Fibroblast of skin of left quadriceps (primary cell): ENCODE data around the gene NELL1.

Experiments
- DNase-seq, 2 experiments: peaks; one replicate each; pipeline ENCODE4 v3.0.0-alpha.2; 2013; ENCODE audit warnings: low read depth in 2 of 2

Gene NELL1

DNA sequence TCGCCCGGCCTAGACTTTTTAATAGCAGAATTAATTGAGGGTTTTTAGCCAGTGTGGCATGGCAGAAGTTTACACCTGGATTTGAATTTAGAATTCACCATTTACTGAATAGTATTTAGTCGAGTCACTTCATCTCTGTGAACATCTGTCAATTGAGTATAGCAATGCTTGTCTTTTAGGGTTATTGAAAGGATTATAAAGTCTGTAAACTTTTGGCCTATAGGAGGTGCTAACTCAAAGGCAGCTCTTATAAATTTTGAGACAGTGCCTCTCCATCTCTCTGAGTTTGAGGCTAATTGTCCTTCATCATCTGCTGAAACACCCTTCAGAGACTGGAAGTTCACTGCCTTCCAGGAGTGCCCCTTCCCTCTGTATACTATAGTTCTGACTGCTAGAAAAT lies 205.0 kb downstream of the NELL1 start:
- DNase-seq: no peak

DNA sequence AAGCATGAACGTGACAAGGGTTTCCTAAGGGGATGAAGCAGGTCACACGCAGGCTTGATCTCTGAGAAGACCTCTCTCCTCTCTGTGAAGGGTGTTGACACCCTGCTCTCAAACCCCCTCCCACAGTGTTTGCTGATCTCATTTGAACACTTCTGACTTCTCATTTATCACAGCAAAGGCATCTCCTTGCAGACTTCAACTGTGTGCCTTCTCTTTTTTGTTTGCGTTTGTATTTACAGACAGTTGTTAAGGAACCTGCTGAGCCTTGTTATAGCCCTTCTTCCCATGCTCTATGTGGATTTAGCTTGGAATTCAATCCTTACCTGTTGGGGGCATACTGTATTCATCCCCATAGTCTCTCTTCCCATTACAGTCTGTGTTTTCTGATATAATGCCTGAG lies 206.5 kb downstream of the NELL1 start:
- no peak for DNase-seq

DNA sequence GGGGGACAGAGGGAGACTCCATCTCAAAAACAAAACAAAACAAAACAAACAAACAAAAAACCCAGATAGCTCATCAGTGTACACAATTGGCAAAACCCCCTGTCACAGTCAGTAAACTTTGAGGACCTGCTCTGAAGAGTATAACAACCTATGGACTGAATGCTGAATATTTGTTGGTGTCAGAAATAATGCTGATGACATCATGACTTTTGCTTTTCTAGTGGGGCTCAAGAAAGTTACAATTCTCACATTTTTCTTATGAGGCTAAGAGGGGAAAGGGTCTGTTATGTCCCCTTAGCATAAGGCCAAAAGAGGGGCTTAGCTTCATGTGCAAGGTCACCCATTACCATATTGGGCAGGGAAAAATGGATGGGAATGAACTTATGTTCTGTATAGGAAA lies 207.4 kb downstream of the NELL1 start:
- DNase-seq: no peak

DNA sequence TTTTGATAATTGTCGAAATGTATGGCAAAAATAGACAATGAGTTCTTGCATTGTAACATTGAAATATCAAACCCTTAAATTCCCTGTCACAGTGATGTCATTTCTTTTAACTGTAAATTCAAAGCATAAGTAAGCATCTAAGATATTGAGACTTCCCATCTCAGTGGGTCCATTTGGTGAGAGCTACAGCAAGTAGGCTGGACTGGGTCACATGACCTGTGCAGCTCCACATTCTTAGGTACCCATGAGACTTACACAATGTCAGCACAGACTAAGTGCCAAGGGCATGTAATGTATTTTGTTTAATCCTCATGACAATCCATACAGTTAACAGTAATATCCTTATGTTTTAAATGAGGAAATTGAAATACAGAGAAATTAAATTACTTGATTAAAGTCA lies 210.7 kb downstream of the NELL1 start:
- DNase-seq: no peak

DNA sequence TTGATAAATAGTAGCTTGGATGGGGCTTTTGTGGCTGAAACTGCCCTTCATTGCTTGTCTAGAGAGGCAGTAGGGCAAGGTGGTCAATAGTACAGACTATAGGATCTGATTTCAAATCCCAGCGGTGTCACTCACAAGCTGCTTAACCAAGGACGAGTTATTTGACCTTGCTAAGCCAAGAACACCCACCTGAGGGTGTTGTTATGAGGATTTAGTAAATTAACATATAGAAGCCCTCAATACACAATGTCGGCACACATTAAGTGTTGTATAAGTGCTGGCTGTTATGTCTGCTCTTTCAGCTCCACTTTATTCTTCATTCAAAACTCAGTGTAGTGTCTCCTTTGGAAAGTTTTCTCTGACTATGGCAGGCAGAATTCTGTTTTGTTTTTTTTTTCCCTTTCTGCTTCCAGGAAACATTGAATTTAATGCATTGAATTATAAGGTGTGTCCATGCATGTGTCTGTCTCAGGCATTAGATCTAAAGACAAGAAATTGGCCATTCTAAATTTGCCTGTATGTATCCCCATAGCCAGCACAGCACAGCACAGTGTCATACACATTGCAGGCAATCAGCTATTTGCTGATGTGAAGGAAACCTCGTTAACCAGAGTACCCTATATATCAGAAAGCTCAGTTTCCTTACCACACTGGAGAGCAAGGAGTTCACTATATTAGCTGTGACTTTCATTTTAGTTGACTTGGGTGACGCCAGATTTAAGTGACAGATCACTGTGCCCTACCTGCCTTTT lies 212.1 kb downstream of the NELL1 start:
- DNase-seq: no peak

DNA sequence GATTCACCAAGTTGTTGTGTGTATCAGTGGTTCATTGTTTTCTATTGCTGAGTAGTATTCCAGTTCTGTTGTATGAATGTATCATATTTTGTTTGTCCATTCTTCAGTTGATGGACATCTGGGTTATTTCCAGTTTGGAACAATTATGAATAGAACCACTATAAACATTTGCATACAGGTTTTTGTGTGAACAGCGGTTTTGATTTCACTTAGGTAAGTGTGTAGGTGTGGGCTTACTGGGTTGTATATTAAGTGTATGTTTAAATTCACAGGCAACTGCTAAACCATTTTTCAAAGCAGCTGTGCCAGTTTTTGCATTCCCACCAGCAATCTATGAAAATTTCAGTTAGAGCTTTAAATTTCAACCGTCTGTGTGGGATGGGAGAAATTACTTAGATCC lies 217.8 kb downstream of the NELL1 start:
- DNase-seq: no peak

DNA sequence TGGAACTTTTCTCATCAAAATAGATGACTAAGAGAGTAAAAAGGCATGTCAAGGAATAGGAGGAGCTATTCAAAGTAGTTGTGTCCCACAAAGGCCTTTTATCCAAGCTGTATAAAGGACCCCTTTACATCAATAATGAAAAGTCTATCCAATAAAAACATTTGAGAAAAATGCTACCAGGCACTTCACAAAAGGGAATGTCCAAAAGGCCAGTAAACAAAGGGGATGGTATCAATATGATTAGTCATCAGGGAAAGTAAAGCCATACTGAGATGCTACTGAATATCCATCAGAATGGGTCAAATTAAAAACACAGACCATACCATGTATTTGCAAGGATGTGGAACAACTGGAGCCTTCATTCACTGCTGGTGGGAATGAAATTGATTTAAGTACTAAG lies 224.9 kb downstream of the NELL1 start:
- no peak for DNase-seq

DNA sequence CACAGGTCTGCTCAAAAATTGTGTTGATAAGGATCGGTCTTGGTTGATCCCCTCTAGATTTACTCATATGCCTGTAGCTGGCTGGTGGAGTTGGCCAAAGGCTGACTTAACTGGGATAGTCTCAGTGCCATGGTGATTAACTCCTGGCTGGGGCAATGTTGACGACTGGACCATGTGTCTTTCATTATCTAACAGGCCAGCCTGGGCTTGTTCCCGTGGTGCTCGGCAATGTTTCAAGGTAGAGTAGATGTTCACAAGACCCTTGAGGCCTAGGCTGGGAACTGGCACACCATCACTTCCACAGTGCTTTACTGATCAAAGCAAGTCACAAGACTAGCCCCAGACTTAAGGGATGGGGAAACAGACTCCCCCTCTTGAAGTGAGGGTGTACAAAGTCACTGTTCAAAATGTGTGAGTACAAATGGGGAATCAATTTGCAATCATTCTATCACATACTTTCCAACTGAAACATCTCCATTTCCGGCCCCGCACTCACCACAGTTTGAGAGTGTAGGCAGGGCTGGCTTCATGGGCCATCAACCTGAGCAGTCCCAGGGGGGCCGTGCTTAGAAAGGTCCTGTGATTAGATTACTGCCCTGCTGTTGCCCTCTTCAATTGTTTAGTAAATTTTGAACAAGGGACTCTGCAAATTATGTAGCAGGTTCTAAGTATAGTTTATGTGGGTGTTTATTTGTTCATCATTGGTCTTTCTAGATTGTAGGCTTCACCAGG lies 240.8 kb downstream of the NELL1 start:
- no peak for DNase-seq

DNA sequence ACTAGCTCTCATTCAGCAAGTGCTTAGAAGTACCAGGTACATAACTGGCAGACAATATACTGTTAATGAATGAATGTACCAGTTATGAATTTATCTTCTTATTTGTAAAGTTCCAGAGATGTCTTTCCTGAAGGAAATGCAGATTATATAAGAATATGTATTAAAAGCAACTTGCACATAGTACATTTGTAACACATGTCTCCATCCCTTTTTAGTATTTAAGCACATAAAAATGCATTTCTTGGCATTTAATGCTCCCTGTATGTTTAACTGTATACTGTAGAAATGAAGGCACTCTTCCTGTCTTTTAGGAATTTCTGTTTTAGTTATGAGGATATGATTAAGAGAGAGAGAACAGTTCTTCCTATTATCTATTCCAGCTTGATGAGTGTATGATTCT lies 241.3 kb downstream of the NELL1 start:
- no peak for DNase-seq

DNA sequence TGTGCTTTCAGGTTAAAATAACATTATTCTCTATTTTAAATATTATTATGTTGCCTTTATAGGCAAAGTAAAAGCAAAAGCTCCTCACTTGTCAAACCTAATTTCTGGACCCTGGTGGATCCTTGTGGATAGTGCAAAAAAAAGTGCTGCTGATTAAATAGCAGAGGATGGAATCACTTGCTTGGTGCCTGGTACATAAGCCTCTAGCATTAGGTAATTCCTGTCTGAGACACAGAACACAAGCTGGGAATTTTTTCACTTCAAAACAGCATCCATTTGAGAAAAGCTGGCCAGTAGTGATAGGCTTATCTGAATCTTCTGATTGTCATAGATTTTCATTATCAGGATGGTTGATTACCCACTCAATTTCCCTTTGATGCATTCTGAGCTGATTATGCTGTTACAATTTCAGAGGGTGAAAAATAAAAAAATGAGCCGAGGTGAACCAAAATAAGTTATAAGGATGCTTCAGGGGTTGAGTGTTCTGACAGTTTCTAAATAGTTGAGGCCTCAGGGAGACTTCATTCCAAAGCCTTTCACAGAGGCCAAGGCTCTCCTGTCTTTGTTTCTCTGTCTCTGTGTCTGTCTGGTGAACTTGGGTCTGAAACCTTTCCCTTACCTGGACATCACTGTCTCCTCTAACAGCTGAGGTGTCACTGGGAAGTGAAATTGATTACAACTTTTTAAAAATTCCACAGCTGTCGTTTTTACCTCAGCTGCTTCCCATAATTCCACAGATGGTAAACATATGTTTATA lies 242.9 kb downstream of the NELL1 start:
- no peak for DNase-seq

DNA sequence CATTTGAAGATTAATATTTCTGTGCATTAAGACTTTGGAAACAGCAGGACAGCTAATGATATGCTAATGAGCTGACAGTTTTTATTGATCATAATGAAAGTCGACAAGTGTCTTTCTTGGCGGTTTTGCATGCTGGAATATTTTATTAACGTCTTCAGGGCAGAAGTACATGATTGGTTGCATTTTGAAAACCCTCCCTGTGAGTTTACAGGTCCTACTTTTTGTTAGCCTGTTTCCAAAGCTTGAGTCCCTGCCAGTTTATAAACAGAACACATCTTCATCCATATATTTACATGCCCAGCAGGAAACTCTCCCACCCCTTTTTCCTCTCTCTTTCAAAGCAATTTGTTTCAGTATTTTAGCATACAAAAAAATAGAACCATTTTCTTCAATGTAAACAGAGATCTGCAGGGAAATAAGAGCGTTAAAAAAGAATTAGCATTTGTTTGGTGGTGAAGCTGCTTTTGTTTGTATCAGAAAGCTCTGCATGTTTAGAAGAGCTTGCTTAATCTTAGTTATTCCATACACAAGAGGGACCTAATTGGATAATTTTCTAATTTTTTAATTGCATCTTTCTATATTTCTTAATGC lies 243.6 kb downstream of the NELL1 start:
- DNase-seq: no peak

DNA sequence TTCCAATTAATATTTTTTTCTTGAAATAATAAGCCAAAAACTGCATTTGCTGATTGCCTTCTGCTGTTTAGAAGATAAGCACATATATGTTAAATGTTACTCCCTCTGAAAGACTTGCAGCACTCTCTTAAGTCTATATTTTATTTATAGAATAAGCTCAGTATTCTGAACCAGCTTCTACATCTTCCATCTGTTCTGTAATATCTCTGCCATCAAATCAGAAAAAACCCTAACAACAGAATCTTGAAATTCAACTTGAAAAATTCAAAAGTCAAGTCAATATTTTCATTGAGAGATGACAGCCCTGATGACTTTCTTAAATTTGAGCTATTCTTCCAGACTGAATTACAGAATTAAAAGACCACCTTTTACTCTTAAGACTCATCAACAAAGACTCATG lies 247.9 kb downstream of the NELL1 start:
- no peak for DNase-seq

DNA sequence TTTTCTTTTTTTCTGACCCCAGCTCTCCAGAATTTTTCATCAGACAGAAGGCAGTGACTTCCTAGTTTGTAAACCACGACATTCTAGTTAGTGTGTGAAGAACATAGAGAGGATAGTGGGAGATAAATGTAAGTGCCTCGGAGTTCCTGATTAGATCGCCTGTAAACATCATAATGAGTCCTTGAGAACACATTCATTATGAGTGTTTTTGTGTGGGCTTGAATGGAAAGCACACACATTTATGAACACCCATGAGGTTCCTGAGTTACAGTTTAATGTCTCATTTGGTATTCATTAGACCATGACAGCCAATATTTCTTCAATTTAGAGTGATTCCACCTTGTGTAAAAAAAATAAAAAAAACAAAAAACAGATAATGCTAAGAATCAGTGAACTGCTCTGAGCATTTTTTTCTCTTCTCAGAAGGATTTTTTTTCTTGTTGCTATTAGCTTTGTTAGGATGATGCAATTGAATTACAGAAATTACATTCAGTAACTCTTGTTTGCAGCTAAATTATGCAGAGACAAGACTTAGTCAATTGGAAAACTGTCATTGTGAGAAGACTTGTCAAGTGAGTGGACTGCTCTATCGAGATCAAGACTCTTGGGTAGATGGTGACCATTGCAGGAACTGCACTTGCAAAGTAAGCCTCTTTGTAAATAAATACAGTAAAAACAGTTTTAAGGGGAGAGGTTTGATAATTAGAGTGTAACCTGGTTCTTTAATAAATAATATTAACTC lies 257.6 kb downstream of the NELL1 start:
- no peak for DNase-seq

DNA sequence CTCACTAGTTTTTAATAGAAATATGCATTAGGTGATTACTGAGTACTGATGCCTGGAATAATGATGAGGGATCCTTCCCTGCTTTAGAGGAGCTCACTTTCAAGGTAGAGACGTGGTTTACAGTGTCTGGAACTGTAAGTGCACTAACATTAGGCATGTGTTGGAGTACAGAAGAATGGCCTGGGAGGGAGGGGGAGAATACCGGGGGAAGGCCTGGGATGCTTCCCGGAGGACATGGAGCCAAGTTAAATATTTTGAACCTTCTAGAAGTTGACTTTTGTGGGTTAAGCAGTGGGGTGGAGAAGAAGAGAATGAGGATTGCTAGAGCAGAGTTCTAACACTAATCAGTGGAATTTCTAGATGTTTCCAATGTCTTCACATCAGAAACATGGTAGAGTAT lies 261.6 kb downstream of the NELL1 start:
- no peak for DNase-seq

DNA sequence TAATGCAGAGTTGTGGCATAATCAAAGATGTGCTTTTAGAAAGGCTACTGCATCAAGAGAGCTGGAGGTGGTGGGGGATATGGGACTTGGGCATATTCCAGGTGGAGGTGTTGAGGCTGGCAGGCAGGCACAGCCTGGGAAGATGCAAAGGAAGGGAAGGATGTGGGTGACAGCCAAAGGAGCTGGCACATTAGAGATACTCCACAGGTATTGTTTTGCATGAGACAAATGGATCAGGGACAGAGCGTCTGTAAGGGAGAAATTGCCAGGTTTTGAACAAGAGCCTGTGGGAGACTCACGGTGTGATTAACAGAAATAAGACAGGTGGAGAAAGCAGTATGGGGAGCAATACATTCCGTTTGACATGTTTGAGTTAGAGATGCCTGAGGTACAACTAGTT lies 263.7 kb downstream of the NELL1 start:
- DNase-seq: no peak

DNA sequence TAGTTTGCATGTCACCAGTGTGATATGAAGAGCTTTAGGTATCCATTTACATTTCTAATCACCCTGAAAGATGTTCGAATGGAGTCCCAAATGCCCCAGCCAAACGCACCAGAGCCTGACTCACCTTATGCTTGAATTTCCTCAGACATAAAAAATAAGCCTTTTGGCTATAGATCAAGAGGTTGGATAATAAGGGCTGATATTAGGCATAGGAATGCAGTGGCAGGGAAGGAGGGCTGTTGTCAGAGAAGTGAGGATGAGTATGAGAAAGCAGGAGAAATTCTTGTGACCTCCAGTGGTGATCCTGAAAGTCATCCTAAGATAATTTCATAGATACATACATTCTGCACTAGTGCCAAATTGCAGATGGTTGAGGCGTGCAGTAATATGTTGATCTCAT lies 264.6 kb downstream of the NELL1 start:
- DNase-seq: no peak

DNA sequence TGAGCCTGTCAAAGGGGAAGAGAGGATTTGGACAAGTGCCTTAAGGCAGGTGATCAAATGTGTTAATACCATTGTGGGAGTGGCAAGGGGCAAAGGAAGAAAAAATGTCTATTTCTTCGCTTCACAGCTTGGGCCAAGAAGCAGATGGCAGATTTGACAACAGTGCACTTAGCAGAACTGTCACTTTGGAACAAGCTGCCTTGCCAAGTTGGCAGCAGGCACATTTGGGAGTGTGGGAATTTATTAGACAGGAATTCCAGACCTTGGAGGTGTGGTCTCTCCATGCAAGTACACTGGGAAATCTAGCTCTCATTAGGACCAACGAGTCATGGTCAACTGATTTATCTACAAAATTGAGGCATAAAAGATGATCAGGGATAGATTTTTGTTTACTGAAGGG lies 265.1 kb downstream of the NELL1 start:
- DNase-seq: no peak

DNA sequence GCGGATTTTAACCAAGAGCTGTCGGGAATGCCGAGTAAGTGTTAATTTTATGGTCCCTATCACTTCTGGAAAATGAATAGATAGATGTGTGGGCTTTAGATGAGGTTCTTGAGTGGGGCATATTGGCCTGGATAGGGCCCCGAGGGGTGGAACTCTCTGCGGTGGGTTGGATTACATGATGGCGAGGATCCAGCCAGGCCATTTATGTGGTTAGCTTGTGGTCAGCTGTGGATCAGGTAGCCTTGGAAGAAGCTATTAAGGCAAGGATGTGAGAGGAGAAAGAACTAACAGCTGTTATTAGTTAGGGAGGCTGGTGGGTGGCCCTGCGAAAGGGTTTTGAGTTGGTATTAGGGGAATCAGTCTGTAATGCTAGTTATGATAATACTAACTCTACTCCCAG lies 268.4 kb downstream of the NELL1 start:
- DNase-seq: no peak

DNA sequence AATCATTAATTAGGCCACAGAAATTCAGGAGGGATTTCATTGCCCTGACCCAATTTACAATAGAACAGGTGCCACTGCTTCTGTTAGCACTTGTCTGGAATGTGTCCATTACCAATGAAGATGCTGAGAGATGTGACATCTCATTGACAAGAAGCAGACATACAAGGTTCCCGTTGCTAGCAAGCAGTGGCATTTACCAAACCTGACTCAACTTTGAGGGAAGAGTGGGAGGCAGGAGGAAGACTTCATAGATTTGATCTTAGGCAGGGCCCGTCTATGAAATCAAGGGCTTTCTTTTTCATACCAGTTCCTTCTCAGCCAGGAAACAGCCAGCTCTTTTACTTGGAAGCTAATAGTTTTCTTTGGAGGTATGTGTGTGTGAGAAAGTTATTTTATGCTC lies 280.2 kb downstream of the NELL1 start:
- no peak for DNase-seq

DNA sequence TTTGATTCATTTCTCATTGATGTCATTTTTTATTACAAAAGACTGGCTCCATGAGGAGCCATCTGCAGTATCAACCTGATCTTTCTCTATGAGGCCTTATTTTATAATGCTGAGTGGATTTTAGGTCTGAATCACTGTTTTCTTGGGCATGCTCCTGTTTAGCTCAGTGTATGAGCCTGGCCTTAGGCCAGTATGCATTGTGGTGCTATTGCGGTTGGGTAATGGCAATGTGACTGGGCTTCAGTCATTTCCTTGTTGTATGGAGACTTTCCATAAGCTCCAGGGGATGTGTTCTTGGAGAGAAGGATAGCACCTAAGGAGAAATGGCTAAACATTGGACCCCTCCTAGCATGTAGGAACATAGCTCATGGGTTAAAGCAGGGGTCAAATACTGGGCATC lies 293.2 kb downstream of the NELL1 start:
- DNase-seq: no peak

DNA sequence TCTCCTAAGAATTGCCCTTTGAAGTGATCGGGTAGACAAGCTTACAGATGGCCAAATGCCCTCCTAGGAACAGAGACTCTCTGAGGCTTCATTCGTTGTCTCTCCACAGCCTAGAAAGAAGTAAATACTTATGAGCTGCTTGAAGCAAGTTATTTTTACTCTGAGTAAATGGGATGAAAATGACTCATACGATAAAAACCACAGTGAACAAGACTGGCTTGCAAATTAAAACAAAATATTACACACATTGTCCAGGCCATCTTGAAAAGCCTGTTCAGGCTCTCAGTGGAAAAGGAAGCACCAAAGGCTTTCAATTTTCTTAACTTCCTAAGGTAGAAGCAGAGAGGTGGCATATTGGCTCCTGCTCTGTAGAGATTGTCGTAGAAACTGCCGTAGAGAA lies 294.2 kb downstream of the NELL1 start:
- no peak for DNase-seq

DNA sequence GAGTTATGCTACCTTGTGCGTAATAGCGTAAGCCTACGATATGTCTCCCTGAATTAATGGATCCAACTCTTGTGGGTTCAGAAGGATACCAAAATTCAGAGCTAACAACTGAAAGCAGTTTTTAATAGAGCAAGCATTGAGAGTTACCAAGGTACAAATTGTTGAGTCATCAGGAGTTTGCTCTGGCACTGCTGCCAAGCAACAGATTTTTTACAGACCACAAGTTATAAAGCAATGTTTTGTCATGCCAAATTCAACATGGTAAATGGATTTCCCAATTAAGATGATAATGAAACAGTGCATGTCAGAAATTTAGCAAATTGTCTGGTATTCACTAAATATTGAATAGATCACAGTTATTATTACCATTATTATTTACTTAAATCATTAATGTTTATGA lies 295.6 kb downstream of the NELL1 start:
- no peak for DNase-seq
